Endometrial microvascular endothelial cells (primary cell): ENCODE results near the gene COPS2. TPM values are rescaled to one million over a fixed set of nuclear protein-coding genes. Genes with fewer than 3 reads are reported as not detected.

Experiments
- in situ Hi-C: cut with HindIII; loops from 2 replicates; pipeline ENCODE4 v1.10.0; 2017; ENCODE audit warnings: low sequenced_read_pairs, low pct_unique_long_range_greater_than_20kb; ENCODE audit errors: inconsistent ontology term
- total RNA-seq: library from RNA; depleted of rRNA; stranded (reverse); fragments of >200 nt; gene quantifications from one replicate; pipeline ENCODE4 v1.2.3, GENCODE V29; 2015; ENCODE audit errors: inconsistent ontology term

Gene COPS2
- total RNA-seq, 1 donor from 2014 or later, result 75.3 TPM

- in situ Hi-C loops, result no loop called here
Observed at GRCh38 chr15:49168016-49168415, 12.6 kb upstream of the COPS2 start.

- in situ Hi-C loops, result no loop called here
Observed at GRCh38 chr15:49164865-49165264, 9.5 kb upstream of the COPS2 start.

GRCh38 chr15:49163678-49164077 is 8.3 kb upstream of the COPS2 start:
- in situ Hi-C loops, result no loop called here

- in situ Hi-C loops, result no loop called here
Observed at GRCh38 chr15:49155834-49156627, 632 bp upstream of the COPS2 start.

- in situ Hi-C loops, result no loop called here
Observed at GRCh38 chr15:49154799-49155109, 645 bp downstream of the COPS2 start.

- in situ Hi-C loops, result no loop called here
Observed at GRCh38 chr15:49154359-49154758, 1.0 kb downstream of the COPS2 start.

GRCh38 chr15:49152552-49153312 is 2.7 kb downstream of the COPS2 start:
- in situ Hi-C loops, result no loop called here

GRCh38 chr15:49151831-49152230 is 3.6 kb downstream of the COPS2 start:
- in situ Hi-C loops, result no loop called here

- in situ Hi-C loops, result loop anchor here (25.0 kb wide), 2 partner anchors 111 to 261 kb away; partner anchors contain the start of genes EID1 and SECISBP2L
Observed at GRCh38 chr15:49148727-49149126, 6.7 kb downstream of the COPS2 start.

- in situ Hi-C loops, result loop anchor here (25.0 kb wide), 2 partner anchors 111 to 261 kb away; partner anchors contain the start of genes EID1 and SECISBP2L
Observed at GRCh38 chr15:49148298-49148697, 7.1 kb downstream of the COPS2 start.

- in situ Hi-C loops, result loop anchor here (25.0 kb wide), 2 partner anchors 109 to 259 kb away; partner anchors contain the start of genes EID1 and SECISBP2L
Observed at GRCh38 chr15:49145651-49146609, 9.5 kb downstream of the COPS2 start.

GRCh38 chr15:49137861-49138260 is 17.5 kb downstream of the COPS2 start:
- in situ Hi-C loops, result loop anchor here (25.0 kb wide), 2 partner anchors 101 to 251 kb away; partner anchors contain the start of genes EID1 and SECISBP2L

GRCh38 chr15:49135911-49136310 is 19.5 kb downstream of the COPS2 start:
- in situ Hi-C loops, result loop anchor here (25.0 kb wide), 2 partner anchors 99 to 249 kb away; partner anchors contain the start of genes EID1 and SECISBP2L

- in situ Hi-C loops, result loop anchor here (25.0 kb wide), 2 partner anchors 98 to 248 kb away; partner anchors contain the start of genes EID1 and SECISBP2L
Observed at GRCh38 chr15:49135342-49135857, 20.0 kb downstream of the COPS2 start.

- in situ Hi-C loops, result loop anchor here (25.0 kb wide), 2 partner anchors 98 to 248 kb away; partner anchors contain the start of genes EID1 and SECISBP2L
Observed at GRCh38 chr15:49134683-49135341, 20.6 kb downstream of the COPS2 start.

- in situ Hi-C loops, result loop anchor here (25.0 kb wide), 2 partner anchors 94 to 244 kb away; partner anchors contain the start of genes EID1 and SECISBP2L
Observed at GRCh38 chr15:49131403-49131802, 24.0 kb downstream of the COPS2 start.

GRCh38 chr15:49124371-49124770 is 31.0 kb downstream of the COPS2 start:
- in situ Hi-C loops, result no loop called here

GRCh38 chr15:49122541-49123062 is 32.8 kb downstream of the COPS2 start:
- in situ Hi-C loops, result no loop called here
